HFFc6 (cell line): ENCODE data around the gene PDF. TPM values are rescaled to one million over a fixed set of nuclear protein-coding genes. Genes with fewer than 3 reads are reported as not detected.

Experiments used
- DNase-seq: peaks from one replicate; pipeline ENCODE4 v3.0.0-alpha.2; 2018
- H3K27ac Mint-ChIP-seq: 2 replicates; pipeline ENCODE4 v1.8.0; 2020; ENCODE audit warnings: mild to moderate bottlenecking, mixed read lengths
- H3K27me3 Mint-ChIP-seq: 2 replicates; pipeline ENCODE4 v1.8.0; 2021; ENCODE audit warnings: mild to moderate bottlenecking, moderate library complexity, mixed read lengths; ENCODE audit not compliant: insufficient read depth
- H3K36me3 Mint-ChIP-seq: 2 replicates; pipeline ENCODE4 v1.8.0; 2021; ENCODE audit warnings: low read depth, mixed read lengths
- H3K4me1 Mint-ChIP-seq: 2 replicates; pipeline ENCODE4 v1.8.0; 2020; ENCODE audit warnings: low read depth, mixed read lengths
- H3K4me3 Mint-ChIP-seq: 2 replicates; pipeline ENCODE4 v1.8.0; 2020; ENCODE audit warnings: mild to moderate bottlenecking, moderate library complexity, mixed read lengths
- H3K9me3 Mint-ChIP-seq: 2 replicates; pipeline ENCODE4 v1.8.0; 2020; ENCODE audit warnings: mild to moderate bottlenecking, mixed read lengths
- total RNA-seq, 6 experiments: library from RNA; stranded (reverse); fragmentation: NEBNext Ultra II Directional; extraction: Animal tissue kit (Norgen Biotek cat#: 25700); gene quantifications; 2 replicates in 1 of 6; 3 replicates in 5 of 6; pipeline ENCODE4 v1.2.3, GENCODE V29; 2021
- TF ChIP-seq, protein P1 (sequence below): fragments of 200-600 bp; sonication (generic); IDR thresholded peaks from 2 replicates; pipeline ENCODE4 v1.5.0; 2021; ENCODE audit warnings: antibody characterized with exemption, mild to moderate bottlenecking

PDF gene
- total RNA-seq, 6 experiments from 2014 or later, result 14.5 to 21.1 (median 16.5) TPM

DNA sequence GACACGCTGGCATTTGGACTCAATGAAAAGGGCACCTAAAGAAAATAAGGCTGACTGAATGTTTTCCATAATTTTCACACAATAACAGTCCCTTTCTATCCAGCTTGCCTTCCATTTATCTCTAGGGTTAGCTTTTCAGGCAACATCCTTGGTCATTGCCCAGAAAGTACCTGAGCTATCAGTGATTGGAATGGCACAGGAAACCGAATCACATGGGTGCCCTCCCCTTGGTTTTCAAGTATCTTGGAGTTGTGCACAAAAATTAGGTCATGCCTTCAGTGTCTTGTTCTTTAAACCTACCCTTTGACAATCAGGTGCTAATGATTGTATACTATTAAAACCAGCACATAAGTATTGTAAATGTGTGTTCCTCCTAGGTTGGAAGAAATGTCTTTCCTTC is 22.5 kb downstream of the PDF start:
- Mint-ChIP-seq H3K27me3 (peaks cover 10% of the 10 kb centered on the region), H3K36me3 (peaks cover 18% of the 10 kb centered on the region), H3K4me3 (no peak overlapping the region), H3K4me1 (peaks cover 21% of the 10 kb centered on the region), H3K27ac (no peak overlapping the region), H3K9me3 (no peaks in the 10 kb centered on the region)
- TF ChIP-seq, protein P1, sequence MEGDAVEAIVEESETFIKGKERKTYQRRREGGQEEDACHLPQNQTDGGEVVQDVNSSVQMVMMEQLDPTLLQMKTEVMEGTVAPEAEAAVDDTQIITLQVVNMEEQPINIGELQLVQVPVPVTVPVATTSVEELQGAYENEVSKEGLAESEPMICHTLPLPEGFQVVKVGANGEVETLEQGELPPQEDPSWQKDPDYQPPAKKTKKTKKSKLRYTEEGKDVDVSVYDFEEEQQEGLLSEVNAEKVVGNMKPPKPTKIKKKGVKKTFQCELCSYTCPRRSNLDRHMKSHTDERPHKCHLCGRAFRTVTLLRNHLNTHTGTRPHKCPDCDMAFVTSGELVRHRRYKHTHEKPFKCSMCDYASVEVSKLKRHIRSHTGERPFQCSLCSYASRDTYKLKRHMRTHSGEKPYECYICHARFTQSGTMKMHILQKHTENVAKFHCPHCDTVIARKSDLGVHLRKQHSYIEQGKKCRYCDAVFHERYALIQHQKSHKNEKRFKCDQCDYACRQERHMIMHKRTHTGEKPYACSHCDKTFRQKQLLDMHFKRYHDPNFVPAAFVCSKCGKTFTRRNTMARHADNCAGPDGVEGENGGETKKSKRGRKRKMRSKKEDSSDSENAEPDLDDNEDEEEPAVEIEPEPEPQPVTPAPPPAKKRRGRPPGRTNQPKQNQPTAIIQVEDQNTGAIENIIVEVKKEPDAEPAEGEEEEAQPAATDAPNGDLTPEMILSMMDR, result no peak
- DNase-seq, result no peak

DNA sequence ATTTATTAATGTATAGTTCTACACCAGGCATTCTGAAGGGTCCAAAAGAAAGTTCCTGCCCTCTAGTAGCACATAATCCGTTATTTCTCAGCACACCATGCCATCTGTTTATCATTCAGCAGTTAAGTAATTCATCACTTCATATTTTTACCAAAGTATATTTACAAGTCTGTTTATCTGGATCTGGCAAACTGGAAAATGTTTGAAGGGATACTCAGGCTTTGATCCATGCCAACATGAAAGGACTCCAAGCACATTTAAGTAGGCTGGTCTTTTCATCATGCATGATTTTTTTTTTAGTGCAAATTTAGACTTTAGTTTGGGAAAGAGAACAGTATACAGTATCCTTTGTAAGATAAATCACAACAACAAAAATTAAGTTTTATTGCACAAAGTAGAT is 23.3 kb downstream of the PDF start:
- TF ChIP-seq, protein P1, result no peak
- Mint-ChIP-seq H3K27me3 (peaks cover 9% of the 10 kb centered on the region), H3K36me3 (peaks cover 18% of the 10 kb centered on the region), H3K4me1 (peaks cover 16% of the 10 kb centered on the region), H3K4me3 (no peak overlapping the region), H3K27ac (no peak overlapping the region), H3K9me3 (no peaks in the 10 kb centered on the region)
- no peak for DNase-seq

DNA sequence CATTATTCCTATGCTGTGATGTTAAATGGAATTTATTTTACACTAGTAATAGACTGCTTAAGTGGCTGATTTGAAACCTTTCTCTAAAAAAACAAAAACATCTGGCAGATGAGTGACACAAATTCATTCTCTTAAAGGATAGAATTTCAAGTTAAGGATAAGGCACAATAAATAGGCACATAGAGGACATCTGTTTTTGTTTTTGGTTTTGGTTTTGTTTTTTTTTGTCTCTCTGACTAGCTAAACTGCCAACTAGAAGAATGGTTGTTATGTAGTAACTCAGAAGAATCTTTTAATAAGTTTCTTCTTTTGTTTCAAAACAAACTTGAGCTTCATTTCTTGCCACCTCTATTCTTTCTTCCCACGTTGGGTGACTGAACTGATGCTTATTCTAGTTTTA is 24.4 kb downstream of the PDF start:
- H3K27ac Mint-ChIP-seq, result no peak overlapping the region
- DNase-seq, result no peak

DNA sequence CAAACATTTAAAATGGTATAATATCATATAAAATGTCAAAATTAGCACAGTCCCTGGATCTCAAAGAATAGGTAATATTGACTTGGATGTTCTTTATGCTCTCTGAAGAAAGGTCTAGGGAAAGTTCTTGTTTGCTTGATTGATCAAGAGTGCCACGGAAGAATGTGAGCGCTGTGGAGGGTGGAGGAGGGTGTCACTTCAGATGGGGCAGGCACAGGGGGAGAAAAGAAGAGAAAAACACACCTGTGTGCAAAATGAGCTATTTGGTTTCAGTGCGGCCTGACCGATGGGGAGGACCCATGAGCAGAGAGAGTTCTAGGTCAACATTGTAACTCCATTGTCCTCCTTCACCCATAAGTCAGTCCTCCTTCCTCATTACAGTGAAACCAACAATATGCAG is 28.1 kb downstream of the PDF start:
- H3K4me1 Mint-ChIP-seq, result peaks cover 9% of the 10 kb centered on the region; the same call in 1 of the 2 replicates
- no peaks in the 10 kb centered on the region for H3K9me3 Mint-ChIP-seq
- peaks cover 11% of the 10 kb centered on the region; the same call in 1 of the 2 replicates for H3K36me3 Mint-ChIP-seq
- H3K27ac Mint-ChIP-seq, result no peak overlapping the region
- H3K4me3 Mint-ChIP-seq, result no peak overlapping the region
- no peaks in the 10 kb centered on the region; the same call in 1 of the 2 replicates for H3K27me3 Mint-ChIP-seq
- no peak for DNase-seq
- TF ChIP-seq, protein P1, result no peak

More for the DNA sequence above, 24.4 kb downstream of the PDF start:
- no peak overlapping the region for H3K4me3 Mint-ChIP-seq
- TF ChIP-seq, protein P1, result no peak
- peaks cover 17% of the 10 kb centered on the region; the same call in 1 of the 2 replicates for H3K36me3 Mint-ChIP-seq
- H3K27me3 Mint-ChIP-seq, result peaks cover 4% of the 10 kb centered on the region; the same call in 1 of the 2 replicates
- peaks cover 14% of the 10 kb centered on the region for H3K4me1 Mint-ChIP-seq
- H3K9me3 Mint-ChIP-seq, result no peaks in the 10 kb centered on the region

DNA sequence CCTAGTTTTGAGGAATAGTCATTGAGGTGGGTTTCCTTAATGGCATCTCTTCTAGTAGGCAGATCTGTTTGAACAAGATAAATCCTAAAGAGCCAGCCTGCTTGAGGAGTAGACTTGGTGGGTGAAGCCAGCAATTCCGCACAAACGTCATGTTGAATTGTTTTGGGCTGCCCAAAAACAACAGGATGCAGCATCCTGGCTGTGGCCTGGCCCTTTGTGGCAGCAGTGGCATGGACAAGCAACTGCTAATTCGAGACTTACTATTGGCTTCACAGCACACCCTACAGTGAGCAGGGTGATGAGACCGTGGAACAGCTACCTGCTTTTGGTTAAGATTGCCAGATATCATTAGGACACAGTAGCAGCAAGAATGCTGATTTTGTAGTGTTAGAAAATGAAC is 28.5 kb downstream of the PDF start:
- TF ChIP-seq, protein P1, result no peak
- Mint-ChIP-seq H3K27me3 (no peaks in the 10 kb centered on the region; the same call in 1 of the 2 replicates), H3K36me3 (peaks cover 11% of the 10 kb centered on the region; the same call in 1 of the 2 replicates), H3K27ac (no peak overlapping the region), H3K4me3 (no peak overlapping the region), H3K9me3 (no peaks in the 10 kb centered on the region), H3K4me1 (peaks cover 9% of the 10 kb centered on the region; the same call in 1 of the 2 replicates)
- DNase-seq, result no peak

DNA sequence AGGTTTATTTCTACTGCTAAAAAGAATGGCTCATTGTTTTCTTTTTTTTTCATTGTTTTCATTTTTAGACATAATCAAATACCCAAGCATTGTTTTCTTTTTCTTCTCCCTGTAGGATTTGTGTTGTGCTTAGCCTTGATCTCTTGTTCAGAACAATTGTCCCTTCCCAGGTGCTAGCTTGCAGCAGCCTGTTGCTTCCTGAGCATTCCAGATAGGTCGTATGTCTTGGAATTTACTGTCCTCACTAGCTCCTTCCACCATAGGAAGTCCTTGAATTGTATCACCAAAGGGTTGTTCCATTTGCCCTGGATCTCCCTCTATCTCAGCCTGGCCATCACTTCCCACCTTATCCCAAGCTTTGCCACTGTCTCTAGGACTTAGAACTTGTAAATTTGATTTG is 29.2 kb downstream of the PDF start:
- H3K9me3 Mint-ChIP-seq, result no peaks in the 10 kb centered on the region

More for the DNA sequence above, 29.2 kb downstream of the PDF start:
- TF ChIP-seq, protein P1, result no peak
- Mint-ChIP-seq H3K27me3 (no peaks in the 10 kb centered on the region; the same call in 1 of the 2 replicates), H3K36me3 (peaks cover 11% of the 10 kb centered on the region; the same call in 1 of the 2 replicates), H3K27ac (no peak overlapping the region), H3K4me1 (peaks cover 6% of the 10 kb centered on the region; the same call in 1 of the 2 replicates), H3K4me3 (no peak overlapping the region)
- DNase-seq, result no peak
